Large intestine (tissue), 3 donors: Measurements from ENCODE around the gene TAF8. TPM values are rescaled to one million over a fixed set of nuclear protein-coding genes. Genes with fewer than 3 reads are reported as not detected.

Source experiments
- DNase-seq, 2 donors: peaks; one replicate each; pipeline versions ENCODE4 v3.0.0 to v3.0.0-alpha.2; 2013
- H3K27ac ChIP-seq: one replicate; pipeline ENCODE4 v1.5.1; 2013; ENCODE audit warnings: low read length
- H3K27me3 ChIP-seq: 2 replicates; pipeline ENCODE4 v1.6.1; 2013; ENCODE audit warnings: low read length; ENCODE audit not compliant: control insufficient read depth, insufficient read depth
- H3K36me3 ChIP-seq: 2 replicates; pipeline ENCODE4 v1.6.1; 2013; ENCODE audit warnings: low read length; ENCODE audit not compliant: control insufficient read depth, insufficient read depth
- H3K4me1 ChIP-seq: one replicate; pipeline ENCODE4 v1.6.1; 2013; ENCODE audit warnings: low read length; ENCODE audit not compliant: control insufficient read depth, insufficient read depth
- H3K4me3 ChIP-seq: one replicate; pipeline ENCODE4 v1.5.1; 2013; ENCODE audit warnings: low read length
- H3K9me3 ChIP-seq: one replicate; pipeline ENCODE4 v1.6.1; 2013; ENCODE audit warnings: mild to moderate bottlenecking, low read depth, low read length, moderate library complexity; ENCODE audit not compliant: control insufficient read depth
- WGBS: methylation state at CpG from one replicate; pipeline ENCODE4 v1.1.5; 2013; ENCODE audit warnings: low lambda C conversion rate; ENCODE audit not compliant: insufficient coverage; 5-methylcytosine and 5-hydroxymethylcytosine counted together
- polyA plus RNA-seq: library from polyadenylated mRNA; unstranded; fragments of 120-200 nt; gene quantifications from one replicate; pipeline ENCODE4 v1.2.1, GENCODE V29; 2013

The TAF8 gene
- polyA plus RNA-seq, 1 donor, result 32.7 TPM

DNA sequence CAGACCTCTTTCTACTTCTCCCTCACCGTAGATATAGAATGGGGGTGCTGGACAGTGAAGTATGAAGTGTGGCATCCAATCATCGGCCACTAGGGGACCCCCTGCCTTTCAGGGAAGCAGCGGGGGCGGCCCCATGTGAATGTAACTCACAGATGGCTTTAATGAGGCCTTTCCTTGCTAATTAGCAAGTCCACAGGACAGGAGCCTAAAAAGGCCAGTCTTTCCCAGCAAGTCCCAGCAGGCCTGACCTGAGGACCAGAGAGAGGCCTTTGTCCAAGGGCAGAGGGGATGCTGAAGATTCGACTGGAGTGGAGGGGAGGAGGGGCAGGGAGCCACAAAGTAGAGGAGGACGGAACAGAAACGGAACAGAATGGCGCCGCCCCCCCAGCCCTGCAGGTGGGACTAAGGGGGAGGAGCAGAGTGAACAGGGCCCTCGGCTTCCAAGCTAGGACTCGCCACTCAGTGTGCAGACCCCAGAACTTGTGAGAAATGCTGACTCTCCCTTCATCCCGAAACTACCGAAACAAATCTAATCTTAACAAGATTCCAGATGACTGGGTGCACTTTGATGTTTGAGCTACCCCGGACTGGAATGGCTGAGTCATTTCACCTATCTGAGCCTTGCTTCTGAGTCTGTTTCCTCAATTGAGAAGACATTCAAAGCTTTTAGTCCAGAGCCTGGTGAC, 86.3 kb downstream of the TAF8 start:
- H3K27ac ChIP-seq, result peak overlapping the region; percentile 99
- peak overlapping the region; percentile 5 for H3K4me3 ChIP-seq
- no CpG with 5 or more reads among the region's 14 CpGs for WGBS

More for the DNA sequence above, 86.3 kb downstream of the TAF8 start:
- Histone ChIP-seq H3K9me3 (no peaks in the 10 kb centered on the region), H3K27me3 (no peaks in the 10 kb centered on the region), H3K36me3 (peaks cover 26% of the 10 kb centered on the region), H3K4me1 (peaks cover 65% of the 10 kb centered on the region)
- DNase-seq, result peak; percentile 84 to 92

Other genes starting within 250 kb of the TAF8 start
- 5.3 TPM for gene USP49, start 155.1 kb upstream of the TAF8 start, polyA plus RNA-seq
- gene MED20, start 129.4 kb upstream of the TAF8 start, polyA plus RNA-seq, result 26.0 TPM
- 18.5 TPM for gene BYSL, start 129.0 kb upstream of the TAF8 start, polyA plus RNA-seq
- gene CCND3, start 108.7 kb upstream of the TAF8 start, polyA plus RNA-seq, result 53.6 TPM
- gene C6orf132, start 92.1 kb downstream of the TAF8 start, polyA plus RNA-seq, result 44.3 TPM
- gene GUCA1A, start 122.8 kb downstream of the TAF8 start, polyA plus RNA-seq, result 0.49 TPM
- gene GUCA1B, start 144.4 kb downstream of the TAF8 start, polyA plus RNA-seq, result 1.6 TPM
- gene MRPS10, start 167.3 kb downstream of the TAF8 start, polyA plus RNA-seq, result 25.2 TPM